GM20000 (cell line): ENCODE results near the gene PHLDB1.

Source experiments
- DNase-seq: peaks from one replicate; pipeline ENCODE4 v3.0.0; 2012; ENCODE audit warnings: low spot score
- TF ChIP-seq, protein P1 (sequence below): IDR thresholded peaks from 2 replicates; pipeline ENCODE4 v1.5.1; 2012; ENCODE audit warnings: mild to moderate bottlenecking, control low read depth; ENCODE audit errors: extremely low read depth, missing control alignments

The PHLDB1 gene

DNA sequence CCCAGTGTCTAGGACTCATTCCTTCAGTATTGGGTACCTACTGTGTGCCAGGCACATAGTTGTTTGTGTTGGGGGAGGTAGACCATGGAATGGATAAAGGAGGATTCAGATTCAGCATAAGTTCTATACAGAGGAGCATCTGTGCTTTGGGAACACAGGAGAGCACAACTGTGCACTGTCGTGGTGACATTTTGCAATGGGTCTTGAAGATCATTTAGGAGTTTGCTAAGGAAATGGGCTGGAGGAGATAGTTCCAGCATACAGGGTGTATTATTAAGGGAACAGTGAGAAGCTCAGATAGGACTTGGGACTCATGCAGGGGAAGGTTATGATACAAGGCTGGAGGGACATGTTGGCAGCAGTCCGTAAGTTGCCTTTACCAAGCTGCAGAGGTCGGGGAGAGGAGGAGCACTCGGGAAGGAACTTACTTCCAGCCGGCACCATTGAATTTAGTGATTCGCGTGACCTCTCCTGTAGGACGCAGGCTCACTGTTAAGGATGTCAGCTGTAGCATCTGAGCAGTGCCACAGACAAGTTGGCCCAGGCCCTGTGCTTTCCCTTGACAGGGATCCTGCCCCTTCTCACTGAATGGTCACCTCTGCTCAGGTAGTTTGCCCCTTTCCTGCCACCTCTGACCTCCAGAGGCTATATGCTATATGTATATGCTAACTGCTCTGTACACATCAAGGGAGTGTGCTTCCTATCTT, 46.4 kb downstream of the PHLDB1 start:
- no peak for DNase-seq
- TF ChIP-seq, protein P1, sequence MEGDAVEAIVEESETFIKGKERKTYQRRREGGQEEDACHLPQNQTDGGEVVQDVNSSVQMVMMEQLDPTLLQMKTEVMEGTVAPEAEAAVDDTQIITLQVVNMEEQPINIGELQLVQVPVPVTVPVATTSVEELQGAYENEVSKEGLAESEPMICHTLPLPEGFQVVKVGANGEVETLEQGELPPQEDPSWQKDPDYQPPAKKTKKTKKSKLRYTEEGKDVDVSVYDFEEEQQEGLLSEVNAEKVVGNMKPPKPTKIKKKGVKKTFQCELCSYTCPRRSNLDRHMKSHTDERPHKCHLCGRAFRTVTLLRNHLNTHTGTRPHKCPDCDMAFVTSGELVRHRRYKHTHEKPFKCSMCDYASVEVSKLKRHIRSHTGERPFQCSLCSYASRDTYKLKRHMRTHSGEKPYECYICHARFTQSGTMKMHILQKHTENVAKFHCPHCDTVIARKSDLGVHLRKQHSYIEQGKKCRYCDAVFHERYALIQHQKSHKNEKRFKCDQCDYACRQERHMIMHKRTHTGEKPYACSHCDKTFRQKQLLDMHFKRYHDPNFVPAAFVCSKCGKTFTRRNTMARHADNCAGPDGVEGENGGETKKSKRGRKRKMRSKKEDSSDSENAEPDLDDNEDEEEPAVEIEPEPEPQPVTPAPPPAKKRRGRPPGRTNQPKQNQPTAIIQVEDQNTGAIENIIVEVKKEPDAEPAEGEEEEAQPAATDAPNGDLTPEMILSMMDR = no peak

GRCh38 chr11:118655486-118656190, 48.2 kb downstream of the PHLDB1 start:
- TF ChIP-seq, protein P1 = no peak
- DNase-seq = no peak

DNA sequence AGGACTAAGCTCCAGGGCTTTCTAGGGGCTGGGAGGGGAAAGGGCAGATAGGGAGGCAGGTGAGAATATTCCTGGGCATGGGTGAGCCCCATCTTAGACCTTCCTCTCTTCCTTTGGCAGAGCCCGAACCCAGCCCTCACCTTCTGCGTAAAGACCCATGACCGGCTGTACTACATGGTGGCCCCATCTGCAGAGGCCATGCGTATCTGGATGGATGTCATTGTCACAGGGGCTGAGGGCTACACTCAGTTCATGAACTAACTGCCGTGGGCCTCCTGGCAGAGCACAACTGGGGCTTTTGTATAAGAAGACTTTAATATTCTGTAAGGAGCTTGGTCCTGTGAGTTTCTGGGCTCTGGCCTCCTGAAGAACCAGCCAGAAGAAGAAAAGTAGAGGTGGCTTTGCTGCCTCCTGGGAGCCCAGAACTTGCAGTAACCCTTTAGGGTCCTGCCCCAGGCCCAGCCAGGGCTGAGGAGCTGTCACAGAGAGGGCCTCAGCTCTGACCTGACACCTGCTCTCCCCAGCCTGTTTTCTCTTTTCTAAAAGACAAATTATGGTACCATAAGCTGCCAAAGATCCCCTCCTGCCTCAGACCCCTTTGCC, 49.2 kb downstream of the PHLDB1 start:
- TF ChIP-seq, protein P1 = no peak
- no peak for DNase-seq

GRCh38 chr11:118657238-118657637, 49.8 kb downstream of the PHLDB1 start:
- TF ChIP-seq, protein P1 = no peak
- DNase-seq = no peak

DNA sequence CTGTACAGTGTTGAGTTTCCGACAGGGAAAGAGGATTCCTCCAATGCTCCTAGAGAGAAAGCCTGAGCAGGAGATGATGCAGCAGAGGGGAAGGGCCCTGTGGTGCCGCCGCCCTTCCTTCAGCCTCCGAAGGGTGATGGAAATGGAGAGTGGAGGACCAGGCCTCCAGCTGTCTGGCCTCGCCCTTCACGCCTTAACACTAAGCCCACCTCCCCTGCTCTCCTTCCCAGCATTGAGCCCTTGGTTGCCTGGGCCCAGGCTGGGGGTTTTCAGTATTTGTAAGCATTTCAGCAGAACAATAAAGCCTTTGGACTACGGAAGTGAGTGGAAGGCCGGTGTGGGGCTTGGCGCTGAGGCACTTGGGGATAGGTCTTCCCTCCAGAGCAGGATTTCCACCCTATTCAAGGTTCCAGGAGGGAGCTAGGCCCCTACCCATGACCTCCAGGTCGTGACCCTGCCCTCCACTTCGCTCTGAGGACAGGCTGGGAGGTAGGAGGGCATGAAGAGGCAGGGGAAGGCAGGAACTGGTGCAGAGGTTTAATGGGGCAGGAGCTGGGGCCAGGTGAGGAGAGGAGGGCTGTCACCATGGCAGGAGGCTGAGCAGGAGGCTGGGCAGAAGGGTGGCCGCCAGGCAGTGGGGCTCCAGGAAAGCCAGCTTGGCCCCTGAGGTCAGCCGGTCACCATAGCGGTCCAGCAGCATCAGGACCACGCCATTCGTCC, 50.5 kb downstream of the PHLDB1 start:
- DNase-seq = no peak
- TF ChIP-seq, protein P1 = no peak

DNA sequence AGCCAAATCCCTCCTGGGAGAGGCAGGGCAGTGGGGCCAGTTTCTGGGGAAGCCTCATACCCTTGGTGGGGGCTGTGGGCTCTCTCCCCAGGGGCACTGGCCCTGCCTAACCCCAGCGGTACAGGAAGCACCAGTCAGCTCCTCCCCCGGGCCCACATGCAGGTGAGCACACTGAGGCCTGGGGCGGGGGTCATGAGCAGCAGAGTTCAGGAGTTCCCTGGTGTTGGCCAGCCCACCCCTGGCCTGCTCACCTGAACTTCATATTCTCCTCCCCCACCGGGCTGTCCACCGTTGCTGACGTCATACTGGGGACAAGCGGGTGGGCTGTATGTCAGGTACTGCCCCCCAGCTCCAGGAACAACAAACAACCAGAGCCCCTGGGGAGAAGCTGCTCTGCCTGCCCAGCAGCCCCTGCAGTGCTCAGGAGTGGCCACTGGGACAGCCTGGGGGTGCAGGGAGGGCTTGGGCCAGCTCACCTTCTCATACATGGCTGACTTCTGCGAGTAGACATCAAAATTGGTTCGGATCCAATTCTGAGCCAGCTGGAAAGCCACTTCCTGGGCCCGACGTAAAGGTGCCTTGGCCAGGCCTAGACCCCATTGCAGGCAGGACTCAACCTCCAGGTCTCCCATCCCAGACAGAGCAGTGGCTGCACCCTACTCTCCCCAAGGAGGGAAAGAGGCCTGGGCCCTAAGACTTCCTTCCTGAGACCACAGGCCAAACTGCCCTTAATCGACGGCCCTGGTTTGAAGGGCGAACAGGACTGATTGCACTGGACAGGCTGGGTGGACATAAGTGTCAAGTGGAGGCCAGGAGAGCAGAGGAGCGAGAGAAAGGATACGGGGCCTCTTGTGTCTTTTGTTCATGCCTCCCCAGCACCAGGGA, 51.3 kb downstream of the PHLDB1 start:
- TF ChIP-seq, protein P1 = no peak
- no peak for DNase-seq
